Stimulated activated CD8-positive, alpha-beta memory T cell treated with anti-CD3 and anti-CD28 coated beads, Interleukin-7, amount 100 ng/mL, for 4 hours (primary cell): Measurements from ENCODE around the gene SUGCT.
"Not testable (repeated sequence)": the region's sequence is repeated elsewhere in the genome, so short reads cannot be mapped to it uniquely, and the experiment has no call there.

Experiments used
- DNase-seq, 2 donors: peaks; one replicate each; pipeline ENCODE4 v3.0.0-alpha.2; 2020; ENCODE audit warnings: low read depth in 2 of 2

The SUGCT gene

DNA sequence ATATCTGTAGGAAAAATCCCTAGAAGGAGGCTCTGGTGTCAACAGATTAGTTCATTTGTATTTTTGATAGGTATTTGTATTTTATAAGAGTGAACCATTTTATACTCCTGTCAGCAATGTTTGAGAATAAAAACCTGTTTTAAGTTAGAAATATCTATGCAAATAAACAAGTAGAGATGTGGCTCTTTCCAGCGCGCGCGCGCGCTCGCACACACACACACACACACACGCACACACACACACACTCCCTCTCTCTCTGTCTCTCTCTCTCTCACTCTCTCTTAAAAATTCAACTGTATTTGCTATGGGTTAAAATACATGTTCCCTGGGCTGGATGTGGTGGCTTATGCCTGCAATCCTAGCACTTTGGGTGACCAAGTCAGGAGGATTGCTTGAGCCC lies 113.9 kb downstream of the SUGCT start:
- no peak for DNase-seq

DNA sequence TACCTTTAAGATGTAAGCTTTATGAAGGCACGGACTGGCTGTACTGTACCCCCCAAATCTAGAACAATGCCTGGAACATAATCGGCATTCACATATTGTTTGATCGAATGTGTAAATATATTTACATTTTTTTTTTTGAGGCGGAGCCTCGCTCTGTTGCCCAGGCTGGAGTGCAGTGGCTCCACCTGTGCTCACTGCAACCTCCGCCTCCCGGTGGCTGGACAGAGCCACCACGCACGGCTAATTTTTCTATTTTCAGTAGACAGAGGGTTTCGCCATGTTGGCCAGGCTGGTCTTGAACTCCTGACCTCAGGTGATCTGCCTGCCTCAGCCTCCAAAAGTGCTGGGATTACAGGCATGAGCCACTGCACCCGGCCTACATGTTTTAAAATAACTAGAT lies 118.6 kb downstream of the SUGCT start:
- not testable (repeated sequence) for DNase-seq

DNA sequence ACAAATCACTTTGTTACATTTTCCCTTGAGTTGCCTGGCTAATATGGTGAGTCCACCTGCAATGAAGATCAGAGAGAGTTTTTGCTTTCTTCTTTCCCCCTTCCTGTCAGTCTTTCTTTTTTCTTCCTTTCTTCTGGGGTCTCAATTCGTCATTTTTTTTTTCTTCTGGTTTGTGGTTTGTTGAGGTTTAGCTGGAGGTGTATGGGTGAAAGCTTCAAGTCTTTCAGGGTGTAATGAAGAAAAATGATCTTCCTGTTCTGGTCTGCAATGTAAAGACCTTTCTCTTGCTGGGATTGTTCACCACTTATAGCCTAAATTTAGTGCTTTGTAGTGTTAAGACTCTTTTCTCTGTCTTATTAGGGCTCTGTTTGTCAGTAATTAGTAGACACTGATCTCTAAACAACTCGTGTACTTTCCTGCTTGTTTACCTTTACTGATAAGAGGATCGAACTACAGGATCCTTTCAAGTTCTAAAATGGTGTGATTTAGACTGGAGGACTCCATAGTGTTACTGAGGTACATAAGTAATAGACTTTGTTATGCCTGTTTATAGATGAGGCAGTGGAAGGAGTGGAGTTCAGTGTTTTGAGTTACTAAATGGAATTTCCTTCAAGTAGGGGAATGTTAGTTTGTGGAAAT lies 129.1 kb downstream of the SUGCT start:
- no peak for DNase-seq

DNA sequence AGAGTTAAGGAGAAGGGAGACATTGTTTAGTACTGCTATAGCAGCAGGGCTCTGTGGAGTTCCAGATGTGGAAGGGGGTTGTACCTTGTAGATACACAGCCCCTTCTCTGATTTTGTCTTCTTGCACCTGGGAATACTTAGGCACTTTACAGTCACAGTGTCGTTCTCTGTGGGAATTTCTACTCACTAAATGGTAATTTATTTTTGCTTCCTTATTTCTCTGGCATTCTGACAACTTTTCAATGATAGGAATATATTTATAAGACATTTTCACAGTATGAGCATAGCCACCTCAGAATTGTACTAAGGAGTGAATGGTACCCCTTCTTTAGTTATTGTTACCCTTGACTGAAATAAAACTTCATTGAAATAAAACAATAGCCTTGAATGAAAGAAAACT lies 132.8 kb downstream of the SUGCT start:
- DNase-seq = no peak

DNA sequence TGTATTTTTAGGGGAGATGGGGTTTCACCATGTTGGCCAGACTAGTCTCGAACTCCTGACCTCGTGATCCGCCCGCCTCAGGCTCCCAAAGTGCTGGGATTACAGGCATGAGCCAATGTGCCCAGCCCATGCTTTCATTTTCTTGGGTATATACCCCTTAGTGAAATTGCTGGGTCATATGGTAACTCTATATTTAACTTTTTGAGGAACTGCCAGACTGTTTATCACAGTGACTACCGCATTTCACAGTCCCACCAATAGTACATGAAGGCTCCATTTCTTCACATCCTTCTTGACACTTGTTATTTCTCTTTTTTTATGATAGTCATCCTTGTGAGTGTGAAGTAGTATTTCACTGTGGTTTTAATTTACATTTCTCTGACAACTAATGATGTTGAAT lies 134.0 kb downstream of the SUGCT start:
- DNase-seq = not testable (repeated sequence)

DNA sequence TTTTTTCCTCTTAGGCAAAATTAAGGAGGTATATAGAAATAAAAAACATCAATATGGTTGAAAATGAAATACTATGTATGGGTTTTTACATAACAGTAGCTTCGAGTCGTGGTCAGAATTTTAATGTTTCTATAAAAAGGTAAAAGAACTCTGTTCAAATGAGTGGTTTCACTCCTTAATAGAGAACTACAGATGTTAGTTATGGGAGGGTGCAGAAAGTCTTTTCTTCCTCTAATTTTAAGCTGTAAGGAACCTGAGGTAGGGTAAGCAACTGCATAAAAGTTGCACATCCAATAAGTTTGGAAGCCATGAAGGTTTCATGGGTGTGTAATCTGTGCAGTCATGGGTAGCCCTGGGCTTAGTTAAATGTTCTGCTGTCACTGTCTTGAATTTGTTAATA lies 141.3 kb downstream of the SUGCT start:
- no peak for DNase-seq

DNA sequence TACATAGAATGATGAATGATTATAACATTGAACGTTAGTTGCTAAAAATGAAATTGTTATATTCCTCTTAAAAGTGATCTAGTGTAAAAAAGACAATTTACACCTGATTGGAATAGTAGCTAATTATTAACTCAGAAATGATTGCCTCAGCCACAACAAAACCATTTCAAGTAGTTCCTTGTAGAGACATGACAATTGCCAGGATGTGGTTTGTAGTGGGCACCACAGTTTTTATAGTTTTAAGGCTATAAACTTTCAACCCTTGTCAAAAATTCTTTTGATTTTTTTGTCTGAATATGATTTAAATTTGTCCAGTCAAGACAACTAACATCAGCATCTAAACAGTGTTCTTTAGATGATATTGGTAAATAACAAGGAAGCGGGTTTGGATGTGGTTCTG lies 145.2 kb downstream of the SUGCT start:
- no peak for DNase-seq

DNA sequence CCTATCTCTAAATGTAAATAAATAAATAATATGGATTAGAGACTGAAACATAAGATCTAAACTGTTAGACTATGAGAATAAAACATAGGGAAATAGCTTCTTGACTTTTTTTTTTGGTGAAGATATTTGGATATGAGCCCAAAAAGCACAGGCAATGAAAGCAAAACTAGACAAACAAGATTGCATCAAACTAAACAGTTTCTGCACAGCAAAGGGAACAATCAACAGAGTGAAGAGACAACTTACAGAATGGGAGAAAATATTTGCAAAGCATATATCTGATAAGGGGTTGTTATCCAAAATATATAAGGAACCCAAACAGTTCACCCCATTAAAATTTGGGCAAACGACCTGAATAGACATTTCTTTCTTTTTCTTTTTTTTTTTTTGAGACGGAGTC lies 148.1 kb downstream of the SUGCT start:
- no peak for DNase-seq

DNA sequence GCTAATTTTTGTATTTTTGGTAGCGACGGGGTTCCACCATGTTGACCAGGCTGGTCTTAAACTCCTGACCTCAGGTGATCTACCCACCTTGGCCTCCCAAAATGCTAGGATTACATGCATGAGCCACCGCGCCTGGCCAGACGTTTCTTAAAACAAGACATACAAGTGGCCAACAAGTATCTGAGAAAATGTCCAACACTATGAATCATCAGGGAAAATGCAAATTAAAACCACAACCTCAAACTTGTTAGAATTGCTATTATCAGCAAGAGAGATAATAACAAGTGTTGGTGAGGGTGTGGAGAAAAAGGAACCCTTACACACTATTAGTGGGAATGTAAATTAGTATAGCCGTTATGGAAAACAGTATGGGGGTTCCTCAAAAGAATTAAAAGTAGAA lies 148.6 kb downstream of the SUGCT start:
- DNase-seq = no peak

DNA sequence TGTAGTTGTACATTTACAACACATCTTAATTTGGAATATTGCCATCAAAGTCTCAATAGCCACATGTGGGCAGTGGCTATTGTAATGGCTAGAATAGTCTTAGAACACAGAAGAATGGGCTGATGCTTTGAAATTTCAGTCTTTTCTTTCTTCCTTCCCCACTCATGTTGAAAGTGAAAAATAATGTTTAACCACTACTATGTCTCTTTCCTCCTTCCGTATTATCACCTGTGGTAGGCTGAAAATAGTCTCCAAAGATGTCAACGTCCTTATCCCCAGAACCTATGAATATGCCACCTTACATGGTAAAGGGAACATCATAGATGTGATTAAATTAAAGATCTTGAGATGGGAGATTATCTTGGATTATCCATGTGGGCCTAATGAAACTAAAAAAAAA lies 154.0 kb downstream of the SUGCT start:
- DNase-seq = no peak

DNA sequence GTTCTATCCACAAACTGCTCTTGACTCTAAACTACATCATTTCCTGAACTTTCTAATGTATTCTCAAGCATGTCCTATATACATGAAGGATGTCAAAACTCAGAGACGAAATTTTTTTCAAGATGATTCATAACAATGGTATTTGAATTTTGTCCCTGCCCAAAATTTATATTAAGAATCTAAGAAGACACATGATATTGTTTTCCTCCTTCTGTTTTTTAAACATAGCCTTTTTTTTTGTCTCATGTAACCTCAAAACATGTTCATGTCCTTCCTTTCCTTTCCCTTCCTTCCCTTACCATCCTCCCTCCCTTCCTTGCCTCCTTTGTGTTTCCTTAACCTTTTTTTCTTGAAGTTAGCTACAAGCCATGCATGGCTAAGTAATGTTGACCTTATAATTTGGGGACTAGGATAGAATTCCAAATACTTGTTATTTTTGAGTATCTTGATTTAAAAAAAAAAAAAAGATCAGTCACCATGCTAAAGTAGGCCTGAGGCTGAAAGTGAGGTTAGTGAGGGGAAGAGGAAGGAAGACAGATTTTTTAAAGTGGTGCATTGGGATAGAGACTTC lies 163.0 kb downstream of the SUGCT start:
- DNase-seq = no peak

DNA sequence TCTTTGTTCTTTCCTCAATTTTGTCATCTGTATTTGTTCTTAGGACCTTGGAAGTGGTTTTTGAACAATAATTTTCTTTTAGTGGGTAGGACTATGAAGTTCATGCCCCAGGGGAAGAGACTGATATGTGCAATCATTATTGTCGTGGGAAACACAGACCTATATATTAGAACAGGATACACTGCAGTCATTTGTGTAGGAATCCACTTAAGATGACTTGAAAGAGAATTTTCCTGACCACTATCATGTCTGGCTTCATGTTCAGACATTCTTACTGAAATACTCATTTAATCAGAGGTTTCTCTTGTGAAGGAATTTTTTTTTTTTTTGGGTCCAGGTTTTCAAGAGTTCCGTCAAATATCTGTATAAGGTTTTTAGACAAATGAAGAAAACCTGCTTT lies 163.6 kb downstream of the SUGCT start:
- DNase-seq = no peak

DNA sequence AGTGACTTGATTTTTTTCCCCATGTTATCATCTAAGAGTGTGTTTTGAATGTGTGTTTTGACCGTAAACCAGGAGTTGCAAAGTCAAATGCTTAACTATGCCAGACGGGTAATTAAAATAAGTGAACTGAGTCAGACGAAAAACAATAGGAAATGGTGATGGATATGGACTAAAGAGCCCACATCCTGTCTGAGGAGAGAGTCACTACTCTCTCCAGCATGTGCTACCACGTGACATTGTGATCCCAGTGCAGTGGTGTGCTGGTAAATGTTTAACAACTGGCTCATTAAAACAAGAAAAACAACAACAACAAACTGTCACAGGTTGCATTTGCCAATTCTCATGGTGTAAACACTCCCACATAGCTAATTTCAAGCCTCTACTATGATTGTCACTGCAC lies 164.3 kb downstream of the SUGCT start:
- no peak for DNase-seq

DNA sequence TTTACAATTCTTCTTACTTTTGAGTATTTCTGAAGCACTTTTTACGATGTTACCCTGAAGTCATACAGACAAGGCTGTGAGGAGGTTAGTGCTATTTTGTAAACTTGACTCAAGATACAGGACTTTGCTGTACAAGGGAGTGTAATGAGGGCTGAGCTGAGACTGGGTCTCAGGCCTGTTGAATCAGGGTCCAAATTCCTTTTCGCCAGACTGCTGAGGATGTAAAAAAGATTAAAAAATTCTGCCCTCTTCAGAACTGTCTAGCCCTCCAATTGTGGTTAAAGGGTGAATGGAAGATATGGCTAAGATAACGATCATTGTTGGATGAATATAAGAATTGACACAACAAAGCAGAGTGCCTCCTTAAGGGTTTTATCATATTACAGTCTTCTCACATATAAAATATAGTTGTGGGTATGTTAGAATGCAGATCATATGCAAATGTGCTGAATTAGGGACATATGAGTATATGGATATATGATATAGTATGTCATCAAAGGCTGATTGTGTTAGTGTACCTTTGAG lies 165.4 kb downstream of the SUGCT start:
- DNase-seq = no peak

DNA sequence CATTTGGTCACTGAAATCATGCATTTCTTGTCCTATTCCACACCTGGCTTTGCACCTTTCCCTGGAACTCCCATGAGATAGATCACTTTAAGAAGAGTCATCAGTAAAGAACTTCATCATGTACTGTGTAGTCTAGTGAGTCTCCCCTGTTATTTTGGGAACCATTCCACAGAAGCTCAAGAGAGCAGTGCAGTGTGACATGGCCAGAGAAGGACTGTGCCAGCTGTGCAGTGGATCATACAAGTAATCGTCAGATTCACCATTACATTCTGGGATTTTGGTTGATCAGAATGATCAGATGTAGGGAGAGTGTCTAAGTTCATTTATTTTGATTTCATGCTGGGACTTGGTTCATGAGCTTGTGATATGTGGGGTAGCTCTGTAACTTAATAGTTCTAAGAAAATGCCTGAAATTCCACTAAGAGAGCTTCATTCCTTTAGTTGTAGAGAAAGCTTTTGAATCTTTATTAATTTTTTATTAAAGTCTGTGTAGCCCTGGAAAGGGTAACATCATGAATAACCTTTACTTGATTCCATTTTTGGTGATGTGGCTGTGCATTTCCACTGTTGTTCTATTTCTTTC lies 166.8 kb downstream of the SUGCT start:
- DNase-seq = no peak

DNA sequence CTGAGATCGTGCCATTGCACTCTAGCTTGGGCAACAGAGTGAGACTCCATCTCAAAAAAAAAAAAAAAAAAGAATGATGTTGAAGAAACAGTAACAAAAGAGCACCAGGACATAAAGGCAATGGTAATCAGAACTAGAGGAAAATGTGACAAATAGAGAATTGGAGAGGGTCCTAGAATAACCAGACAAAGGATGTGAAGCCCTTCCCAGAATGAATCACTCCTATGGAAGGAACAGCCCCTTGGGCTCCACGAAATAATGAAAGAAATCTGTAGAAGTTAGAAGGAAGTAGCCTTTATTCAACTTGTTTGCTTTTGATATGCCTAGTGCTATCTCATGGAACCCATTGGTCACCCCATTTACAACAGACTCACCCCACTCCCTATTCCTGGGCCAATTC lies 169.2 kb downstream of the SUGCT start:
- no peak for DNase-seq

DNA sequence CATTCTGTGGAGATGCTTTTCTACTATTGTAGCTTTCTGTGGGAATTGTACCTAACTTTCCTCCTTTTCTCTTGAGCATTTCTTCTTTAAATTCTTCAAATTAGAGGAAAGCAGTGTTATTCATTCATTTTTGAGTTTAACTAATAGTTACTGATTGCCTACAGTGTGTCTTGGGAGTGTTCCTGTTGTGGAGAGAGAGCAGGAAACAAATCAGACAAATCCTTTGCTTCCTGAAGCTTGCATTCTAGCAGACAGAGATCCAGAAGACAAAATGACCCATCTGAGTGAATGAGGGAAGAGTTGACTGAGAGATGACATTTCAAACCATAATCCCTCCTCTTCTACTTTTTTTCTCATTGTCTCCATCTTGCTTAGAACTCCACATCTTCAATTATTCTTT lies 170.4 kb downstream of the SUGCT start:
- no peak for DNase-seq

DNA sequence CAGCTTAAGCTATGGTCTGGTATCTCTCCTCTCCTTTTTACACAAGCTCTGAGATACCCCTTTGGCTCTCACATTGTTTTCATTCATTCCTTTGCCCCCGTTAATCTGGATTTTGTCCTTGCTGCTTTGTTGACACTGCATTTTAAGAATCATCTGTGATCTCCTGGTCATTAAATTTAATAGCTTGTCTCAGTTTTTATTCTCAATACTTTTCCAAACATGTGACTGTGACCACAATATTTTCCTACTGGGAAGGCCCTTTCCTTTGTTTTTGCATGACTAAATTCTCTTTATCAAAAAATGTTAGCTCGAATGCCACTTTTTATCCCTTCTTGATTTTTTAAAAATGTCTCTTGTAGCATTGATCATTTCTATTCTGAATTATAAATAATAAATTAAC lies 171.2 kb downstream of the SUGCT start:
- DNase-seq = no peak

DNA sequence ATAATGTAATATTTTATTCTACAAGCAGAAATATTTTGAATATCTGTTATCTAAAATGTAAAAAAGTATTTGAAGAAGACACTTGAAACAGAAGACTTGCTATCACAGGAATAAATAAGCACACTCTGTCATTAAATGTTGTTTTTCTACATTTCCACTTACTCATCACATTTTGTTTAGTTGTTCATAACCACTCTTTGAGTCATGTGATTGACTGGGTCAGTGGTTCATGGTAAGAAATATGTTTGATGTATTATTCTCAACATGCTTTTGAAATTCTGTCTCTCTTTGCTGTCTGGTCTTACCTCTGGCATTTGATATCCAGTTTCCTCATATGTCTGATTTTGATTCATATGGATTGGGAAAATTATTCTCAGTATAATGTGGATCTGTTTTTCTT lies 171.8 kb downstream of the SUGCT start:
- no peak for DNase-seq

DNA sequence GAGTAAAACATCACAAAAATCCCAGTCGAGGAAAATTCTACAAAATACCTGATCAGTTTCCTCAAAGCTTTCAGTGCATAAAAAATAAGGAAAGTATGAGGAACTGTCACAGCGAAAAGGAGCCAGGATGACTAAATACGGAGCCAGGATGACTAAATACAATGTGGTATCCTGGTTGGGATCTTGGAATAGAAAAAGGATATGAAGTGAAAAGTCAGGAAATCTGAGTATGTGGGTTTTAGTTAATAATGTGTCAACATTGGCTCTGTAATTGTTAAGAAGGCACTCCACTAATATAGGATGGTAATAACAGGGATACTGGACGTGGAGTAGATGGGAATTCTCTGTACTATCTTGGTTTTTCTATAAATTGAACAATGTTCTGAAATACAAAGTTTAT lies 175.5 kb downstream of the SUGCT start:
- DNase-seq = no peak

DNA sequence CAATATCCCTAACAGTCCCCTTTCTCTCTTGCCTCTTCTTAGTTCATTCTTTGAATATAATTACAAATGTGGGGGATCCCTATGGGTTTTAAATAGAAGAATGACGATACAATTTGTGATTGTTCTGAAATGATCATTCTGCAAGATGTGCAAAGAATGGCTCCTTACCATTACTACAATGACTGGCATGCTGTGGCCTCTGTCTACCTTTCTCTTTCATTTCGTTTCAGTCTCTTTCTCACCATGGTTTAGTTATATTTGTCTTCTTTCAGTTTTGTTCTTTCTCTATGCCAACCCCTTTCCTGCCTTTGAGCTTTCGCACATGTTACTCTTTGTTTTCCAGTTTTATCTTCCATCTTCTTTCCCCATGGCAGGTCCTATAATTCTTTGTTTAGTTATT lies 176.5 kb downstream of the SUGCT start:
- DNase-seq = no peak

DNA sequence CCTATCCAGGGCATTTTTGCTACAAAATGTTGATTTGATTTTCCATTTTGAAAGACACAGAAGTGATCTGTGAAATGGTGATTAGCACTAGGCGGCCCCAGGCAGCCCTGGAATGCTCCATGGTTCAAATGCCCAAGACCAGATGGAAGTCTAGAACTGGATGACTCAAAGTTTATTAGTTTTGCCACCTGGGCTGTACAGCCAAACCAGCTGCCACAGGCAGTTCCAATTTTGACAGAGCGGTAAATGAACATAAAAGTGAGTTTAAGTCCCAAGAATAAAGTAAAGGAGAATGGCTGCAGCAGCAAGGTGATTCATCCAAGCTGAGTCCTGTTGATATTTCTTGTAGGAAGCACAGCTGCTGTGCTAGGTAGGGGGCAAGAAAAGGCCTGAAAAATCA lies 180.5 kb downstream of the SUGCT start:
- no peak for DNase-seq

DNA sequence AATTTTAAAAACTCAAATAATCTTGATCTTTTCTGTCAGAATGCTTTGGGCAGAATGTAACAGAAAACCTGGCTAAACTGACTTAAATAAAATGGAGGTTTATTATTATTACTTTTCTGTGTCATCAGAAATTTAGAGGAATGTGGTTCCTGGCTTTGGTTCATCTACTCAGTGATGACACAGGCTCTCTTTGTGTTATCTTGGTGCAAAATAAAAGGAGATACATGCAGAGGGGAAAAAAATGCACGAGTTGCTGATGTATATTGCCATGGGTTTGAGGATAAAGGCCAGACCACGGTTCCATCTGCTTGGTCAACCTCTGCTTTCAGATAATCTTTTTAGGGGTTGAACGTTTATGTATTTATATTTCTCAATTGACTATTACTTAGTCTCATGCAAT lies 181.4 kb downstream of the SUGCT start:
- DNase-seq = no peak

DNA sequence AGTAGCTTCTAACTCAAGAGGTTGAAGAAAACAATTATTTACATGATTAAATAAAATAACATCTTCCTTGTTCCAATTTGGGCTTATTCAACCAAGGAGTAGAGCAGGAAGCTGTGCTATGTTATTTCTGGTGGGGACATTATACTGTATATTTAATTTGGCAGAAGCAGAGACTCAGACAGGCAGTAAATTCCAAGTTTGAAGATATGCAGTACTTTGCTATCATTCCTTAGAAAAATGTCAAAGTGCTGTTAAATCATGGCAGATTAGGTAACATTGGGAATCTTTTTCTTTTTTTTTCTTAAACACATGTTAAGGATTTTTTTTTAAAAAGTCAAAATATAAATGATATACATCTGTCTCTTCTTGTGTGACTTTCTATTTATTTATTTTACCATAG lies 190.1 kb downstream of the SUGCT start:
- no peak for DNase-seq
